HepG2 (cell line): ENCODE measurements around the gene ERMAP. TPM values are rescaled to one million over a fixed set of nuclear protein-coding genes. Genes with fewer than 3 reads are reported as not detected.

ENCODE experiments used
- ARID2 ChIP-seq: sonication (generic); formaldehyde crosslinking; IDR thresholded peaks from 2 replicates; pipeline ENCODE4 v1.8.1; 2022; ENCODE audit warnings: mild to moderate bottlenecking, missing genetic modification reagents, borderline replicate concordance
- ARNT2 ChIP-seq: sonication (generic); formaldehyde crosslinking; IDR thresholded peaks from 2 replicates; pipeline ENCODE4 v1.8.0; 2022; ENCODE audit warnings: mild to moderate bottlenecking, low read depth, missing genetic modification reagents, moderate library complexity
- CBX1 ChIP-seq: IDR thresholded peaks from one replicate; pipeline ENCODE4 v1.6.1; 2016; ENCODE audit warnings: antibody characterized with exemption, low read depth
- CCDC6 ChIP-seq: sonication (generic); formaldehyde crosslinking; IDR thresholded peaks from 2 replicates; pipeline ENCODE4 v1.8.1; 2022; ENCODE audit warnings: mild to moderate bottlenecking, missing genetic modification reagents, moderate library complexity
- DNMT1 ChIP-seq: sonication (generic); formaldehyde crosslinking; IDR thresholded peaks from 2 replicates; pipeline ENCODE4 v1.5.1; 2020; ENCODE audit warnings: mild to moderate bottlenecking, missing genetic modification reagents
- FOXA3 ChIP-seq: IDR thresholded peaks from 2 replicates; pipeline ENCODE4 v1.6.1; 2016; ENCODE audit warnings: missing genetic modification reagents, missing compliant biosample characterization
- GATAD2A ChIP-seq: IDR thresholded peaks from 2 replicates; pipeline ENCODE4 v1.6.1; 2016
- HCFC1 ChIP-seq: fragments of 150-350 bp; IDR thresholded peaks from 2 replicates; pipeline ENCODE4 v1.6.1; 2014; ENCODE audit warnings: low read depth, low read length
- HIVEP1 ChIP-seq: sonication (generic); formaldehyde crosslinking; IDR thresholded peaks from 2 replicates; pipeline ENCODE4 v1.4.0; 2020; ENCODE audit warnings: mild to moderate bottlenecking, missing genetic modification reagents
- HMGA1 ChIP-seq: sonication (generic); formaldehyde crosslinking; conservative IDR thresholded peaks from 2 replicates; pipeline ENCODE4 v1.4.0; 2020; ENCODE audit warnings: missing genetic modification reagents
- MED8 ChIP-seq: sonication (generic); formaldehyde crosslinking; IDR thresholded peaks from 2 replicates; pipeline ENCODE4 v1.8.1; 2023; ENCODE audit warnings: mild to moderate bottlenecking, missing genetic modification reagents; ENCODE audit not compliant: insufficient replicate concordance
- MIER2 ChIP-seq: IDR thresholded peaks from 2 replicates; pipeline ENCODE4 v1.6.1; 2016; ENCODE audit warnings: missing biosample characterization, missing genetic modification reagents
- MTA1 ChIP-seq: sonication (generic); formaldehyde crosslinking; IDR thresholded peaks from 2 replicates; pipeline ENCODE4 v1.4.0; 2020; ENCODE audit warnings: missing genetic modification reagents, mild to moderate bottlenecking, borderline replicate concordance
- NAIF1 ChIP-seq: sonication (generic); formaldehyde crosslinking; IDR thresholded peaks from 2 replicates; pipeline ENCODE4 v1.5.0; 2020; ENCODE audit warnings: mild to moderate bottlenecking, missing genetic modification reagents, borderline replicate concordance
- NBN ChIP-seq: fragments of 450-650 bp; conservative IDR thresholded peaks from 2 replicates; pipeline ENCODE4 v1.6.1; 2017
- POGZ ChIP-seq: sonication (generic); formaldehyde crosslinking; IDR thresholded peaks from 2 replicates; pipeline ENCODE4 v1.4.0; 2020; ENCODE audit warnings: mild to moderate bottlenecking, missing genetic modification reagents
- SALL1 ChIP-seq: sonication (generic); formaldehyde crosslinking; IDR thresholded peaks from 2 replicates; pipeline ENCODE4 v1.8.0; 2022; ENCODE audit warnings: mild to moderate bottlenecking, missing genetic modification reagents
- SNAPC2 ChIP-seq: sonication (generic); formaldehyde crosslinking; IDR thresholded peaks from 2 replicates; pipeline ENCODE4 v1.8.1; 2022; ENCODE audit warnings: mild to moderate bottlenecking, missing genetic modification reagents
- SYNCRIP ChIP-seq: fragments of 200-400 bp; formaldehyde crosslinking; IDR thresholded peaks from 2 replicates; pipeline ENCODE4 v1.6.1; 2018; ENCODE audit warnings: mild to moderate bottlenecking, low read depth, low read length; ENCODE audit not compliant: insufficient read depth
- TBX3 ChIP-seq: fragments of 450-650 bp; IDR thresholded peaks from 2 replicates; pipeline ENCODE4 v1.6.1; 2017; ENCODE audit warnings: antibody characterized with exemption, mild to moderate bottlenecking, inconsistent platforms, borderline replicate concordance
- TGIF2 ChIP-seq: IDR thresholded peaks from 2 replicates; pipeline ENCODE4 v1.6.1; 2016; ENCODE audit warnings: control low read depth, missing compliant biosample characterization
- THAP11 ChIP-seq: IDR thresholded peaks from 2 replicates; pipeline ENCODE4 v1.6.1; 2016; ENCODE audit warnings: missing biosample characterization, missing genetic modification reagents
- TMF1 ChIP-seq: sonication (generic); formaldehyde crosslinking; IDR thresholded peaks from 2 replicates; pipeline ENCODE4 v1.8.1; 2022; ENCODE audit warnings: low read depth, missing genetic modification reagents
- ZBTB42 ChIP-seq: sonication (generic); formaldehyde crosslinking; IDR thresholded peaks from 2 replicates; pipeline ENCODE4 v1.5.0; 2020; ENCODE audit warnings: mild to moderate bottlenecking, missing genetic modification reagents
- ZC3H13 ChIP-seq: sonication (generic); formaldehyde crosslinking; IDR thresholded peaks from 2 replicates; pipeline ENCODE4 v1.8.1; 2023; ENCODE audit warnings: mild to moderate bottlenecking, missing genetic modification reagents, moderate library complexity
- ZFX ChIP-seq: sonication (generic); formaldehyde crosslinking; IDR thresholded peaks from 2 replicates; pipeline ENCODE4 v1.4.0; 2020; ENCODE audit warnings: mild to moderate bottlenecking, low read depth, missing genetic modification reagents, moderate library complexity
- ZMYM3 ChIP-seq: sonication (generic); formaldehyde crosslinking; IDR thresholded peaks from 2 replicates; pipeline ENCODE4 v1.5.1; 2020; ENCODE audit warnings: mild to moderate bottlenecking, missing genetic modification reagents
- ZNF274 ChIP-seq: sonication (generic); formaldehyde crosslinking; IDR thresholded peaks from 2 replicates; pipeline ENCODE4 v1.5.1; 2020; ENCODE audit warnings: mild to moderate bottlenecking, missing genetic modification reagents
- ZNF317 ChIP-seq: sonication (generic); formaldehyde crosslinking; IDR thresholded peaks from 2 replicates; pipeline ENCODE4 v1.5.0; 2020; ENCODE audit warnings: mild to moderate bottlenecking, missing genetic modification reagents
- ZNF367 ChIP-seq: sonication (generic); formaldehyde crosslinking; IDR thresholded peaks from 2 replicates; pipeline ENCODE4 v1.4.0; 2020; ENCODE audit warnings: missing genetic modification reagents, borderline replicate concordance
- ZNF460 ChIP-seq: sonication (generic); formaldehyde crosslinking; IDR thresholded peaks from 2 replicates; pipeline ENCODE4 v1.5.1; 2020; ENCODE audit warnings: missing genetic modification reagents, mild to moderate bottlenecking, borderline replicate concordance
- ZNF550 ChIP-seq: sonication (generic); formaldehyde crosslinking; IDR thresholded peaks from 2 replicates; pipeline ENCODE4 v1.4.0; 2020; ENCODE audit warnings: mild to moderate bottlenecking, missing genetic modification reagents, borderline replicate concordance
- ZNF605 ChIP-seq: sonication (generic); formaldehyde crosslinking; IDR thresholded peaks from 2 replicates; pipeline ENCODE4 v1.8.0; 2022; ENCODE audit warnings: mild to moderate bottlenecking, missing genetic modification reagents
- ZNF839 ChIP-seq: sonication (generic); formaldehyde crosslinking; IDR thresholded peaks from 2 replicates; pipeline ENCODE4 v1.4.0; 2020; ENCODE audit warnings: missing genetic modification reagents, mild to moderate bottlenecking, borderline replicate concordance
- polyA plus RNA-seq, 8 experiments: library from polyadenylated mRNA; depleted of rRNA in 3 of 8; stranded (reverse) in 7 of 8; unstranded in 1 of 8; fragments of >200 nt; fragmentation: Illumina TruSeq in 4 of 8; extraction: Trizol in 4 of 8; gene quantifications; 2 replicates each; pipeline versions ENCODE4 v1.2.1 to v1.2.3, GENCODE V29; 2011 to 2016; ENCODE audit warnings: low read depth in 4 of 8, missing spikeins in 1 of 8, mixed read lengths in 1 of 8; ENCODE audit not compliant: insufficient read depth in 1 of 8
- total RNA-seq, 5 experiments: library from RNA; depleted of rRNA; stranded (reverse); fragments of >200 nt; fragmentation: Illumina TruSeq; extraction: Trizol; gene quantifications; 2 replicates each; pipeline ENCODE4 v1.2.3, GENCODE V29; 2016; ENCODE audit warnings: low read depth in 1 of 5
- TF ChIP-seq, protein P1 (sequence below): sonication (generic); formaldehyde crosslinking; IDR thresholded peaks from 2 replicates; pipeline ENCODE4 v1.5.0; 2020; ENCODE audit warnings: missing genetic modification reagents

Gene ERMAP
- total and polyA plus RNA-seq, 2 of the 13 experiments (the other 11 are each of a cell fraction or from before 2014, with no cell fraction given): 2.2 to 4.4 TPM

DNA sequence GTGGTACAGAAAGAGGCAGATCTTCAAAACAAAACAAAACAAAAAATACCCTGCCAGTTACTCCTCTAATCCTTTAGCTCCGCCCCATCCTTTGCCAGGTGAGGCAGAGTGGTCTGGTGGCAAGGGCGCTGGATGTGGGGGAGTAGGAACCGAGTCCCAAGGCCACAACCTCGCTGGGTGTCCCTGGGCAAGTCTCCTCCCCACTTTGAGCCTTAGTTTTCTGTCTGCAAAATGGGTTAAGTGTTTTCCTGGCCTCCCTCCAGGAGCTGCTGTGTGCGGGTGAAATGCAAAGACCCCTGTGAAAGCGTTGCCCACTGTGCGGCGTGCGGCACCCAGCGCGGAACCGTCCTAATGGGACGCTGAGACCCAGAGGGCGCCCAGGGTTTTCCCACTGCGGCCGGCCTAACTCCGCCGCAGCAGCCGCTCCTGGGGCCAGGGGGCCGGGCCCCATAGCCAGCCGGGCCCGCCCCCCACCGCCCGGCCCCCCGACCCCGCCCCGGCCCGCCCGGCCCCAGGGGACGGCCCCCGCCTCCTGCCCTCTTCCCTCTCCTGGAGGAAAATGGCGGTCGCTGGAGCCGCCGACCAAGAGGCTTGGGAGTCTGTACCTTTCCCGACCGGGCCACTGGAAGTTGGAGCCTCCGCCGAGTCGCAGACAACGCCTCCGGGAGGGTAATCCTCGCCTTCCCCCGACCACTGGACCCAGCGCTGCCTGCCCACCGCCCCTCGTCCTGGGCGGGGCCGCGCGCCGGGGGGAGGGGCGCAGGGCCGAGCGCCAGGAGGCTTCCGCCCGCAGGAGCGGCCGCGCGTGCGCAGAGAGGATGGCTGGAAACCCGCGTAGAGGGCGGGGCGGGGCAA, at the start of gene ERMAP, which contains the start of gene SVBP (continued):
- no peak for TF ChIP-seq SYNCRIP
- TF ChIP-seq ZNF839: no peak
- no peak for TF ChIP-seq CBX1
- TF ChIP-seq ZMYM3 (CRISPR knock-in tag): peak; percentile 77
- TF ChIP-seq ZBTB42 (CRISPR knock-in tag): no peak
- TF ChIP-seq NAIF1 (CRISPR knock-in tag): no peak
- TF ChIP-seq CCDC6 (CRISPR knock-in tag): no peak
- no peak for TF ChIP-seq ZNF550
- TF ChIP-seq ZNF317 (CRISPR knock-in tag): no peak
- TF ChIP-seq NBN: no peak
- peak; percentile 32; the same call in 1 of the 2 replicates for TF ChIP-seq SALL1
- TF ChIP-seq ARID2 (CRISPR knock-in tag): no peak
- peak; percentile 65 for TF ChIP-seq ZFX (CRISPR knock-in tag)
- no peak for TF ChIP-seq ZNF605 (CRISPR knock-in tag)
- TF ChIP-seq FOXA3 (CRISPR knock-in tag): no peak
- peak; percentile 76; the same call in 1 of the 2 replicates for TF ChIP-seq ZC3H13
- peak; percentile 60; the same call in 1 of the 2 replicates for TF ChIP-seq THAP11 (CRISPR knock-in tag)
- TF ChIP-seq MED8 (CRISPR knock-in tag): no peak
- TF ChIP-seq TBX3: no peak
- TF ChIP-seq HCFC1: no peak; the same call in 1 of the 2 replicates
- peak; percentile 3; the same call in 1 of the 2 replicates for TF ChIP-seq POGZ
- no peak; the same call in 1 of the 2 replicates for TF ChIP-seq TGIF2 (CRISPR knock-in tag)
- peak; percentile 49; the same call in 1 of the 2 replicates for TF ChIP-seq GATAD2A (CRISPR knock-in tag)
- TF ChIP-seq ARNT2: no peak
- TF ChIP-seq, protein P1, sequence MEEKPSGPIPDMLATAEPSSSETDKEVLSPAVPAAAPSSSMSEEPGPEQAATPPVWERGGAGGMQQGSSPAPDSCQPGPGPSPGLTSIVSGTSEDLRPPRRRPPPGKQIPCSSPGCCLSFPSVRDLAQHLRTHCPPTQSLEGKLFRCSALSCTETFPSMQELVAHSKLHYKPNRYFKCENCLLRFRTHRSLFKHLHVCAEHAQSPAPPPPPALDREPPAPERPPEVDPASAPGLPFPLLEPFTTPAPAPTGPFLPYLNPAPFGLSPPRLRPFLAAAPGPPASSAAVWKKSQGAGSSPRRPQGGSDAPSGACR (CRISPR knock-in tag): no peak
- no peak for TF ChIP-seq HMGA1
- TF ChIP-seq MIER2: no peak; the same call in 1 of the 2 replicates
- TF ChIP-seq SNAPC2 (CRISPR knock-in tag): no peak
- no peak for TF ChIP-seq HIVEP1 (CRISPR knock-in tag)
- TF ChIP-seq MTA1 (CRISPR knock-in tag): 0 out of 2 replicates have a peak, but pooled peaks have one; percentile 48
- TF ChIP-seq DNMT1 (CRISPR knock-in tag): no peak
- TF ChIP-seq ZNF367 (CRISPR knock-in tag): no peak
- no peak for TF ChIP-seq TMF1 (CRISPR knock-in tag)
- no peak for TF ChIP-seq ZNF460 (CRISPR knock-in tag)
- 0 out of 2 replicates have a peak, but pooled peaks have one; percentile 24 for TF ChIP-seq ZNF274 (CRISPR knock-in tag)
